ENCODE measurements around the gene HERC2. TPM values are rescaled to one million over a fixed set of nuclear protein-coding genes. Genes with fewer than 3 reads are reported as not detected.
"Not testable (repeated sequence)": the region's sequence is repeated elsewhere in the genome, so short reads cannot be mapped to it uniquely, and the experiment has no call there.

HERC2 gene
- total and polyA plus RNA-seq, 2 donors (not counting 3 experiments of a cell fraction or from before 2014, with no cell fraction given): 46.1 to 83.9 TPM

- no peaks in the 10 kb centered on the region for H3K79me2 ChIP-seq (ENCODE audit: control insufficient read depth, insufficient read depth, low read length)
- H3K9me1 ChIP-seq (replicated peaks; ENCODE audit: control insufficient read depth, extremely low read depth, insufficient read depth, low read length): no peaks in the 10 kb centered on the region
- DNase-seq (ENCODE audit: low read depth, low spot score) (no peak), FAIRE-seq (no peak)
- H3K9me3 ChIP-seq (replicated peaks; ENCODE audit: control insufficient read depth, insufficient read depth, low read length): no peaks in the 10 kb centered on the region
- H3K27me3 ChIP-seq (ENCODE audit: control insufficient read depth in 2 of 2, insufficient read depth in 2 of 2, low read length in 2 of 2): no peaks in the 10 kb centered on the region
- ChIA-PET POLR2A (no interaction called here), CTCF (interaction anchor here (1.7 kb wide), 1 partner anchor 82 kb away, joined by 5 read pairs; no protein-coding TSS in a partner anchor)
- TF ChIP-seq MAX (IDR thresholded peaks at IDR 0.05; ENCODE audit: insufficient read depth, insufficient read length) (no peak), JUN (IDR thresholded peaks at IDR 0.05; ENCODE audit: borderline replicate concordance, insufficient read depth, insufficient read length, low read depth) (no peak), FOS (IDR thresholded peaks at IDR 0.05; ENCODE audit: borderline replicate concordance, insufficient read depth, low read length) (no peak), EZH2 (IDR thresholded peaks at IDR 0.05; ENCODE audit: borderline replicate concordance, low read depth, low read length, severe bottlenecking) (no peak), CTCF (IDR thresholded peaks at IDR 0.05; ENCODE audit: extremely low read depth in 1 of 2, insufficient read depth in 1 of 2, low read depth in 1 of 2, low read length in 2 of 2) (no peak), POLR2AphosphoS5 (IDR thresholded peaks at IDR 0.05; ENCODE audit: insufficient read depth, low read depth, low read length) (no peak), POLR2A (IDR thresholded peaks at IDR 0.05; ENCODE audit: low read depth, low read length) (no peak), GATA2 (IDR thresholded peaks at IDR 0.05; ENCODE audit: insufficient read depth, insufficient read length, low read depth, low read length) (no peak), MYC (IDR thresholded peaks at IDR 0.05; ENCODE audit: low read depth, low read length) (no peak)
- dilution Hi-C loops (cut with MboI; ENCODE audit: extremely low pct_ligation_motif_present, low sequenced_read_pairs): no loop called here
- H3K4me1 ChIP-seq (ENCODE audit: control insufficient read depth, extremely low read depth, insufficient read depth, low read length): no peaks in the 10 kb centered on the region
- H3K4me3 ChIP-seq (replicated peaks in 1 of 3; ENCODE audit: insufficient read depth in 1 of 3, low read depth in 1 of 3, low read length in 3 of 3): no peak overlapping the region
- no peak overlapping the region for H2AFZ ChIP-seq (ENCODE audit: low read depth, low read length)
- no peak overlapping the region for H3K9ac ChIP-seq (replicated peaks; ENCODE audit: extremely low read depth, insufficient read depth, low read length)
- H3K4me2 ChIP-seq (ENCODE audit: insufficient read depth, low read length): no peak overlapping the region
- intact Hi-C loops (cut with micrococcal nuclease): no loop called here
- no peaks in the 10 kb centered on the region for H4K20me1 ChIP-seq (replicated peaks; ENCODE audit: control insufficient read depth, extremely low read depth, insufficient read depth, low read length)
- H3K36me3 ChIP-seq (ENCODE audit: control insufficient read depth in 2 of 2, extremely low read depth in 1 of 2, insufficient read depth in 2 of 2, low read length in 2 of 2): peaks cover 0 to 12% of the 10 kb centered on the region in 2 experiments
- BruUV-seq (replicated peaks): no TSS peak
- H3K27ac ChIP-seq (ENCODE audit: insufficient read depth, low read depth, low read length): no peak overlapping the region
These were observed 113.4 kb downstream of the HERC2 start for GRCh38 chr15:28208583-28208982.

- BruUV-seq (replicated peaks); H3K9me1 ChIP-seq (replicated peaks; ENCODE audit: control insufficient read depth, extremely low read depth, insufficient read depth, low read length); CTCF ChIA-PET; H3K79me2 ChIP-seq (ENCODE audit: control insufficient read depth, insufficient read depth, low read length); DNase-seq (ENCODE audit: low read depth, low spot score); dilution Hi-C loops (cut with MboI; ENCODE audit: extremely low pct_ligation_motif_present, low sequenced_read_pairs); H3K9ac ChIP-seq (replicated peaks; ENCODE audit: extremely low read depth, insufficient read depth, low read length); H2AFZ ChIP-seq (ENCODE audit: low read depth, low read length); H4K20me1 ChIP-seq (replicated peaks; ENCODE audit: control insufficient read depth, extremely low read depth, insufficient read depth, low read length); H3K27ac ChIP-seq (ENCODE audit: insufficient read depth, low read depth, low read length); H3K4me1 ChIP-seq (ENCODE audit: control insufficient read depth, extremely low read depth, insufficient read depth, low read length); H3K27me3 ChIP-seq (ENCODE audit: control insufficient read depth in 2 of 2, insufficient read depth in 2 of 2, low read length in 2 of 2); FAIRE-seq; POLR2A ChIA-PET; intact Hi-C loops (cut with micrococcal nuclease); H3K36me3 ChIP-seq (ENCODE audit: control insufficient read depth in 2 of 2, extremely low read depth in 1 of 2, insufficient read depth in 2 of 2, low read length in 2 of 2); H3K4me3 ChIP-seq (replicated peaks in 1 of 3; ENCODE audit: insufficient read depth in 1 of 3, low read depth in 1 of 3, low read length in 3 of 3); H3K9me3 ChIP-seq (replicated peaks; ENCODE audit: control insufficient read depth, insufficient read depth, low read length); H3K4me2 ChIP-seq (ENCODE audit: insufficient read depth, low read length): not testable (repeated sequence)
These were observed 116.3 kb downstream of the HERC2 start for GRCh38 chr15:28205640-28206039.
